CD4-positive, alpha-beta T cell treated with Interferon alpha-2 for 1 hour (primary cell): ENCODE results near the gene MAML2.

Experiments
- DNase-seq, 2 donors: peaks; one replicate each; pipeline ENCODE4 v3.0.0-alpha.2; 2020 to 2022

The MAML2 gene

DNA sequence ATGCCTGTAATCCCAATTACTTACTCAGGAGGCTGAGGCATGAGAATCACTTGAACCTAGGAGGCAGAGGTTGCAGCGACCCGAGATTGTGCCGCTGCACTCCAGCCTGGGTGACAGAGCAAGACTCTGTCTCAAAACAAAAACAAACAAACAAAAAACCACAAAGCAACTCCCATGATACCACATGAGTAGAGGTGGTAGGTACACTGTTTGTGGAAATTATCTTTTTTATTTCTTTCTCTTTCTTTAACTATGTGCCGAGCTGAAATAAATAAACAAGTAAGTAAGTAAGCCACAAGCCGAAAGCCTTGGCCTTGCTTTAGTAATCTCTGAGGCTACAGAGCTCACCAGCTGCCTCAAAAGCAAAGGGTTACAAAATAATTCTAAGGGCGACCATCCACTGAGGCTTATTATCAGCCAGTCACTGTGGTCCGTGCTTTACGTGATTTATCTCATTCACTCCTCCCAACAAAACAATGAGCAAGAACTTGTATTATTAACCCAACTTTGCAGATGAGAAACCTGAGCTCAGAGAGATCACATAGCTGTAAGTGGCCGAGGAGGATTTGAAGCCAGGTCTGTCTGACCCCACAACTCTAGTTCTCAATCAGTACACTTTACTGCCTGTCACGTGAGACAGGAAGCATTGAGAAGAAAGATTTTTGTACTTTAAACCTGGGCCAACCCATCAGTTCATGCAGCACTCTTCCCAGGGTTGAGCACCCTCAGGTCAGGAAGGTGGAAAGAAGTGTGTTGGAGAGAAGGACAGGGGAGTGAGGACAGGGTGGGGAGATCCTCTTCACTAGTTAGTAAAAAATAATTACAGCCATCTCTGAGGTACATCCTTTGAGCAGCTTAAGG lies 349.3 kb downstream of the MAML2 start:
- no peak for DNase-seq

DNA sequence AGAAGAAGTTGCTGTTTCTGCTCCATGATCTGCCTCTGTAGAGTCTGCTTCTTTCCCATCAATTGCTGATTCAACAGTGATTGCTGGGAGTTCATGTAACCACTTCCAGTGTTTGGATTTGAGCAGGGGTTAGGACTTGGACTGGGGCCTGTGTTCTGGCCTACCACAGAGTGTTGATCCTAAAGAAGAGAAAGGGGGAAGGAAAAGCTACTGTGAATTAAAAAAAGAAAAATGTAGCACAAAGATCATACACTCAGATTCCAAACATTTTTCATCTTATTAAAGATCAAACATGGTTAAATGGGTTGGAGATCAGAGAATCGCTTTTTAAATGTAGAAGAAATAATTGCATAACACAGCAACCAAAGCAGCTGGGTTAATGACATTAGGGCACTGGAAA lies 351.4 kb downstream of the MAML2 start:
- DNase-seq: no peak

DNA sequence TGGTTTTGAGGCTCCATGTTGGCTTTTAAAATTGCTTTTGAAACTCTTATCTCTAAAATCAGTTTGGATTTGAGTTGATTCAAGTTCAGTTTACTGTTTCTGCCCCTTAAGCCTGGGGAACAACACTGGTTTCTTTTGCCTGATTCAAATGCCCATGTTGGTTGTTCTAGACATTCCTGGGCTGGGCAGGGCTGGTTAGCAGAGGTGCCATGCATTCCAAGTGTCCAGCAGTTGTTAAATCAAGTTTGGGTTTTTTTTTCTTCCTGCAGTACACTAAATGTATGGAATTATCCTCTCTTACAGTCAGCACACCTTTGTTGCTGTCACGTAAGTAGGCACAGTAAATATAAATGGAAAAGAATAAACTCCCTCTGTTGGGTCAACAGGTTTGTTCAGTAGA lies 351.9 kb downstream of the MAML2 start:
- DNase-seq: no peak

DNA sequence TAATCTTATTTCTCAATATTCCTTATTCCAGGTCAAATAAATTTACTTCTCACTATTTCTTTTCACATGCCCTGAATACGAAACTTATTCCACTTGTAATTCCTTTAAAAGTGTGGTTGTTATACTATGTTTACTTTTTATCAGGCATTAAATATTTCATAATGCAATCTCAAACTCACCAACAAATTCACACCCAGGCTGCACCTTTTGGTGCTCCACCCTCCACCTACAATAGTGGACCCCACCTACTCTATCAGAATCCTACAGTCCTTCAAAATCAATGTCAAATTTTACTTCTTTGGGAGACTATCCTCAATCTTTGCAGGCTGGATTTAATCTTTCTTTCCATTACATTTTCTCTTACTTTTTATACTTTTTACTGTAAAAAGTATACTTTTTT lies 353.2 kb downstream of the MAML2 start:
- no peak for DNase-seq

DNA sequence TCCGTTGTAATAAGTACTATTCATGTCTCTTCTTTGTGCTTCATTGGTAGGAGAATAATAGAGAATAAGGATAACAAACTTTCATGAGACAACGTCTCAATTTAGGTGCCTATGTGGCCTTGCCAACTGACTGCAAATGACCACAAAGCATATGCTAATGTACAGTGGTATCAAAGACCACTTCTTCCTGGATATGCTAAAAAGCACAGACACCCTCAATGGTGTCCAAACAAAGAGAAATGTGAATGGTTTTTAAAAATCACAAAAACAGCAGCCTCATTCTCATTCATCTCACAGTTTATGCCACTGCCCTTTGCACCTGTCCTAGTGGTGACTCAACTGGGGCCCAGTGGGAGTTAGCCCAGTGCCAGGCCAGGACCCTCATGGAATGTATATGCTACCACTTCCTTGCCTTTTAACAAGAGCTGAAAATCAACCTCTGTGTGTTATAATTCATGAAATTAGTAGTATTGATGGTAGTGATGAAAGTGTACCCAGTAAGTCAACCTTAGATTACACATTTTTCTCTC lies 353.9 kb downstream of the MAML2 start:
- DNase-seq: no peak

DNA sequence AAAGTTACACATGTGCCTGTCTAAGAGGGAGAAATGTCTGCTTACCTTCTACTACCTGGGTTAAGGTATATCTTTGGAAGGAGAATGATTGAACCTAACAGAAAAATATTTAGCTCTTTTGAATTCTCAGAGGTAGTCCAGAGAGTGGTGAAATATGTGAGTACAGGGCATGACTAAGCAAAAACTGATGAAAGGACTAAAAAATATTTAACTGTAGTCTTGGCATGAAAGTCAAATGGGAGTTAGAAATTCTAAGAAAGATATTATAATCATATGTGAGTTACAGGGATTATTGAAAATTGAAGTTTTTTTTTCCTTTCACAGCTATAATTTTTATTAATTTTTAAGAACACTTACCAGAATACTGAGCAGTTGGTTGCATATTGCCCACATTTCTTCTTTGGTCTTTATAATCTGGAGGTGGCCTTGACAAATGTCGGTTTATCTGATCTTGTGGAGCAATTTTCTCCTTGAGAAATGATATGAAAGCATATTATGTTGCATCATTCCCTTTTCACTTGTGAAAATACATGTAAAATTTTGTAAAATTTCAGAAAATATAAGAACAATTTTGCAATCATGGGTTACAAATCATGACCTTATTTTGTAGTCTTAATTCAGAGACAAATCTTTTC lies 357.7 kb downstream of the MAML2 start:
- DNase-seq: no peak

DNA sequence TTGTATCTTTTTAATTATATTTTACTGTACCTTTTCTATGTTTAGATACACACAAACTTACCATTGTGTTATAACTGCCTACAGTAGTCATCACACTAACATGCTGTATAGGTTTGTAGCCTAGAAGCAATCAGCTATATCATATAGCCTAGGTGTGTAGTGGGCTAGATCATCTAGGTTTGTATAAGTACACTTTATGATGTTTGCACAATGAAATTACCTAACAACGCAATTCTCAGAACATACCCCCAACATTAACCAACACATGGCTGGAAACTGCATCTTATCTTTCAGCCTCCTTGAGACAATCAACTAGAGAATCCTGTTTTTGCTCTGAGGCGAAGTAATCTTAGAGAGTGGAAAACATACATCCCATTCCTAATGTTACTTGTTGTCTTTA lies 358.9 kb downstream of the MAML2 start:
- DNase-seq: no peak

DNA sequence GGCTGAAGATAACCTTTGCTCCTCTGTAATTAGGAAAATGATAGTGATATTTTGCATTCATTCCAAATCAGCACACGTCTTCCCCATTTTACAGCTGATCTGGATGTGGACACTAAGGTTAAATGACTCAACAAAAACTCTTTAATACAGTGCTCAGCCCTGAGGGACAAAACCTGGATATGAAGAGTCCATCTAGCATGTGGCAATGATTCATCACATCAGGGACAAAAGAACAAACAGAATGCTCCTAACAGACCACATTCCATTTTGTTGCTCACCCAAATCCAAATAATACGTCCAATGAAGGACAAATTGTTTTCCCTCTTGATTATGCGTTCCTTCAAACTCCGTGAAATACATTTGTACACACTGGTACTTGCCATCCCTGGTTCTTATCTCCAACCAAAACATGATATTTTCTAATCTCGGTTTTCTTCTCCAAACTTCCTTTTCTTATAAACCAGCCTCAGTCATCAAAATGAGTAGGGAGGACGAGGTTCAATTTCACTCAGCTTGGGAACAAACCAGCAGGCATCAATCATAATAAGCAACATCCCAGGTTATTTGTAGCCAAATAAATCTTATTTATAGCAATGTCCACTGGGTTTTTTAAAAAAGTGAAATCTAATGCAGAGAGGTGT lies 365.3 kb downstream of the MAML2 start:
- DNase-seq: no peak

DNA sequence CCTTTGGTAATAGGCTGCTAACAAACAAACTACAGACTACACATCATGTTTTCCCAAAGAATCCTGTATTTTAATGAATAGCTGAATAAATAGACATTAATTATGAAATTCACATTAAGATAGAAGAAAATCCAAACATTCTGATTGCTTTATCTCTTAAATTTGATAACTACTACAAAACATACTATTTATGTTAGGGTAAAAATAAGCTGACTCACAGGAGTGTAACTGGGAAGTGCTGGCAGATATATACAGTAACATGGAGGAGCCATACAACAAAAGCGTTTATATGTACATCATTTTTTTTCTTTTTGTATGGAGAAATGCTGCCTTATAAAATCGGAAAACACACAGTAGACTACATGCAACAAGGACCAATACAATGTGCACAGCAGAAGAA lies 366.4 kb downstream of the MAML2 start:
- DNase-seq: no peak

DNA sequence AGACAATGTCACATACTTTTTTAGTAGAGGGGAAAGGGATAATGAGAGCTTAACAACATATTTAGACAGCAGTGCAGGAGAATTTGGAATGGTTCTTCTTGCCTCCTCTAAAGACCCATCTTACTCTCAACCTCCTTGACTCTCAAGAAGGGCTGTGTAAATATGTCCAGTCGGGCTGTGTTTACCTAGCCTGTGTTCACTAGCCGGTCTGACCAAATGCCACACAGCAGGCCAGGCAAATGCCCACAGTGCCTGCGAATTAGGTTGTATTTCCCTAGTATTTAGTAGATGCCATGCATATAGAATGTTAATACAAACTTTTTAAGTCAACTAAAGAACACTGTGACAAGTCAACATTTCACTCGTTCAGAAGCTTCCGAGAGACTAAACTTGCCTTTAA lies 367.7 kb downstream of the MAML2 start:
- DNase-seq: no peak

DNA sequence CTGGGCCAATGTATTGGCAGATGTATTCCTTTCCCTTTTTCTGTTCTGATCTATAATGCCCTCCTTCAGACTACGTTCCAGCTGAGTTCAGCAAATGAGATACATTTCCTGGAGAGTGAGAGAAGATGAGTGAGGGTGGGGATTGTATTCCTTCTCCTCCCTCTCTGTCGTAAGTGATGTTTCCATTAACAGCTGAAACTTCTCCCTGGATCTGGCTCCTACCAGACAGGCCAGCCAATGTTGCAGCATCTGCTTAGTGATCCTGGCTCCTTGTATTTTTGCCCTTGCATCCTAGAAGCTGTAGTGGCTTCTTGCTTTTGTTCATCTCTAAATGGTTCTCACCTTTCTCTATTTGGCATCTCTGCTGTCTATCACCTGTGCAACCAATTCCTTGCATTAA lies 370.9 kb downstream of the MAML2 start:
- no peak for DNase-seq

DNA sequence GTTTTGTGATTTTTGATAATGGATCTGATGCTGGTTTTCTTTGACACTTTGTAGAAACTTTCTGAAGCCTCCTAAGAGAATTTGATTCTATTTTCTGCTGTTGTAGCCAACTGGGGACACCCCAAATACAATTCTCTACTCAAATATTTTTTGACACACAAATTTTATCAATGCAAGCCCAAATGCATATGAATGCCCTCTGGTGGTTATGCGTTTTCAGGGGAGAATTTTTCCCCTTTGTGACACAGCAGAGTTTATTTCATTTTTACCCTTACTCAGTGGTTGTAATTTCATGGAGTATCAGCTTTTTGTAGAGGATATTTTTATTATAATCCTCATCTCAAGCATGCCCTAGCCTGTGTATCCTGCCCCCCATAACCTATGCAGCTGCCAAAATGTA lies 374.4 kb downstream of the MAML2 start:
- DNase-seq: peak in 1 of 2 donors; percentile 4

DNA sequence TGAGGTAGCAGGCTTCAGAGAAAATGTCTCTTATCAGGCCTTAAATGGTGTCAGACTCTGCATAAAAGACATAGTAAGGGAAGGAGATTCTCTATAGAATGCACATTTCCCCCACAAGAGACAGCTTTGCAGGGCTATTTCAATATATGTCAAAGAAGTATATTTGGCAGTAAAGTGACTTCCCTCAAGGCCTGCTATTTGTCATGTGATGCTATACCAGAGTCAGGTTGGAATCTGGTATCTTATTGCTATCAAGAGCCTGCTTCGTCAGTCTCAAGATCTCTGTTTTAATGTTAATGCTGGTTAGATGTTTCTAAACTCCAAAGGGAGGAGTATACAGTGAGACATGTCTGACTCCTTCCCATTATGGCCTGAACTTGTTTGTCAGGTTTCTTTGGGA lies 378.7 kb downstream of the MAML2 start:
- no peak for DNase-seq

DNA sequence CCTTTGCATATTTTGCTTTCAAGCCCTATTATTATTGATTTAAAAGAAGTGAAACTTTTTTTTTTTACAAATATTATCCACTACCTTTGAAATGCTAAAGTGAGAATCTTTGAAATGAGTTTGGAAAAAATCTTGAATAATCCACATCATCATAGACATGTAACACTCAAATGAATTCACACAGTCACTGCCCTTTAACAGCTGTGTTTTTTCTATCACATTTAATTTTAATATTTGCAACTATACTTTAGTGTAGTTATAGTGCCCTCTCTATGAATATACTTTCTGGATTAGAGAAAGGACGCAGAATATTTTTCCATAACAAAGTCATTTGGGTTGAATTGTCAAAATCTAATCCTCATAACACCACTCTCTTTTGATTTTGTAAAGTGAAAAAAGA lies 381.2 kb downstream of the MAML2 start:
- DNase-seq: no peak

DNA sequence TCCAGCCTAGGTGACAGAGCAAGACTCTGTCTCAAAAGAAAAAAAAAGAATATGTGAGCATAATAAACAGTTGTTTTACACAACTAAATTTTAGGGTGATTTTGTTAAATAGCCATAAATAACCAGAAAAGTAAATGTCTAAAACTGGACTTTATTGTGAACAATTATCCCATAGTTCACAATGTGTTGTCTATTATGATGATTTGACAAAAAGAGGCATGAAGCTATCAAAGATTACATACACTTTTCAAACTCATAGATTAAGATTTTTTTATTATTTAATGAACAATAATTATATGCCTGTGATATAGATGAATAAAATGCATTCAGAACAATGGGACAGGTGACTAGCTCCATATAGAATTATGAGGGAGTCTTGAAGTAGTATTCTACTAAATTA lies 392.1 kb downstream of the MAML2 start:
- DNase-seq: no peak

DNA sequence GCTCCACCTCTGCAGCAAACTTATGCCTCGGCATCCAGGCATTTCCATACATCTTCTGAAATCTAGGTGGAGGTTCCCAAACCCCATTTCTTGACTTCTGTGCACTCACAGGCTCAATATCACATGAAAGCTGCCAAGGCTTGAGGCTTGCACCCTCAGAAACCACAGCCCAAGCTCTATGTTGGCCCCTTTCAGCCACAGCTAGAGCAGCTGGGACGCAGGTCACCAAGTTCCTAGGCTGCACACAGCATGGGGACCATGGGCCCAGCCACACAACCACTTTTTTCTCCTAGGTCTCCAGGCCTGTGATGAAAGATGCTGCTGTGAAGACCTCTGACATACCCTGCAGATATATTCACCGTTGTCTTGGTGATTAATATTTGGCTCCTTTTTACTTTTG lies 394.4 kb downstream of the MAML2 start:
- DNase-seq: no peak

DNA sequence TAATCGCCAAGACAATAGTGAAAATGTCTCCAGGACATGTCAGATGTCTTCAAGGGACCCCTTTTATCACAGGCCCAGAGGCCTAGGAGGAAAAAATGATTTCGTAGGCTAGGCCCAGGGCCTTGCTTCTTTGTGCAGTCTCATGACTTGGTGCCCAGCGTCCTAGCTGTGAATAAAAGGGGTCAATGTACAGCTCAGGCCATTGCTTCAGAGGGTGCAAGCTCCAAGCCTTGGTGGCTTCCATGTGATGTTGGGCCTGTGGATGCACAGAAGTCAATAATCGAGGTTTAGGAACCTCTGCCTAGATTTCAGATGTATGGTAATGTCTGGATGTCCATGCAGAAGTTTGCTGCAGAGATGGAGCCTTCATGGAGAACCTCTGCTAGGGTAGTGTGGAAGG lies 398.4 kb downstream of the MAML2 start:
- DNase-seq: no peak

DNA sequence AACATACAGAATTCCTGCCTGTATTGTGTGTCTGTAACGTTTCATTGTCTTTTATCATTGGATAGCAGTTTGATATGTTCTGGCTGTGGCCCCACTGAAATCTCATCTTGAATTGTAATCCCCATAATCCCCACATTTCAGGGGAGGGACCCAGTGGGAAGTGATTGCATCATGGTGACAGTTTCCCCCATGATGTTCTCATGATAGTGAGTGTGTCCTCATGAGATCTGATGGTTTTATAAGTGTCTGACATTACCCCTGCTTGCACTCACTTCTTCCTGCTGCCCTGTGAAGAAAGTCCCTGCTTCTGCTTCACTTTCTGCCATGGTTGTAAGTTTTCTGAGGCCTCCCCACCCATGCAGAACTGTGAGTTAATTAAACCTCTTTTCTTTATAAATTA lies 399.4 kb downstream of the MAML2 start:
- no peak for DNase-seq

DNA sequence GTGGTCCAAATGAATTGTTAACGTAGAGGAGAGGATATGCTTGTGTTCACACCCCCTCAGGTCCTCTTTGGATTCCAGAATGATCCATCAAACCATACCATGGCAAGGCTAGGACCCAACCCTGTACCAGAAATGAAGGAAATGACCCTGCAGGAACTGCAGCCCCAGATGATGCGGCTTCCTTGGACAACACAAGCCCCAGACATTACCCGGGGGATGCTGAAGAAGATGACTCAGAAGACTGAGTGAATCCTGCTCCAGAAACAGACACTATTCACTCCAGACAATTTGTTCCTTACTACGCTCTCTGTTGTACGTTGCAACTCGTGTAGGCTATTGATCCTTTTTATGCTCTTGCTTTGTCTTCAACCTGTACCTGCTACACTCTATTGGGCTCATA lies 403.9 kb downstream of the MAML2 start:
- DNase-seq: no peak

DNA sequence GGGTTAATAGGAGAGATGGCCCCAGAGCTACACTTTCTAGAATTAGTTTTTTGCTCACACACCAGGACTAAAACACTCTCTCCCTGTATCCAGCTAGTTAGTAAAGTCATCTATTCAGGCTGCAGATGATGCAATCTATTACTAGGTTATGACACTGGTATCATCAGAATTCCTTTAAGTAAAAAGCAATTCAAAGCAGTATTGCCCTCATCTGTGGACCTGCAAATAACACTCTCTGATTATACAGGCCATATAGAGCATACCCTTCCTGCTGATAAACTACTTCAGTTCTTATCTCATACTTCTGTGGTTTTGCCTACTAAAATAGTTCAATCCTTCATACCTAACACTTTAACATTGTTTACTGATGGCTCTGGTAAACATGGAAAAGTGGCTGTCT lies 405.6 kb downstream of the MAML2 start:
- DNase-seq: no peak

DNA sequence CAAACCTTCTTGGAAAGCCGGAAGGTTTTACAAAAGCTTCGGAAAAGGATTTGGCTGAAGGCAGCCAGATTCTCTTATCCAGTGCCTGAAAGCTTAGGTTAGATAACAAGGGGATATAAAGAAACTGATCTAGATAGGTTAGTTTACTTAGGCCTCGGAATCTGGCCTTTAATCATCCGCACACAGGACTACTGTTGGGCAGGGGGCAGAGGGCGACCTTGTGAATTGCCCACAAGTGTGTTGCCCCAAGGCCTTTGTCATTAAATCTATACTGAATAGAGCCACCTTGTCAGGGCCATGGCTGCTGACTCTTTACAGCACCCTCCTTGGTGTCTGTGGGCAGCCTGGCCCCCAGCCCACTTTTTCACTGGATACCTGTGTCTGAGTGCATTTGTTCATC lies 409.4 kb downstream of the MAML2 start:
- DNase-seq: no peak

DNA sequence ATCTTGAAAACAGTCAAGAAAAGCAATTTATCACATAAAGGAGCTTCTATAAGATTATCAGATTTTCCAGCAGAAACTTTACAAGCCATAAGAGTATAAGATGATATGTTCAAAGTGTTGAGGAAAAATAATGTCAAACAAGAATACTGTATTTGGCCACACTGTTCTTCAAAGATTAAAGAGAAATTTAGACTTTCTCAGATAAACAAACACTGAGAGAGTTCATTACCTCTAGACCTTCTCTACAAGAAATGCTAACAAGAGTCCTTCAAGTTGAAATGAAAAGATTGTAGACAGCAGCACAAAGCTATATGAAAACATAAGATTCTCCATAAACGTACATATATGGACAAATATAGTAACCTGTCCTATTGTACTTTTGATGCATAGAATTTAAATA lies 411.1 kb downstream of the MAML2 start:
- DNase-seq: no peak

DNA sequence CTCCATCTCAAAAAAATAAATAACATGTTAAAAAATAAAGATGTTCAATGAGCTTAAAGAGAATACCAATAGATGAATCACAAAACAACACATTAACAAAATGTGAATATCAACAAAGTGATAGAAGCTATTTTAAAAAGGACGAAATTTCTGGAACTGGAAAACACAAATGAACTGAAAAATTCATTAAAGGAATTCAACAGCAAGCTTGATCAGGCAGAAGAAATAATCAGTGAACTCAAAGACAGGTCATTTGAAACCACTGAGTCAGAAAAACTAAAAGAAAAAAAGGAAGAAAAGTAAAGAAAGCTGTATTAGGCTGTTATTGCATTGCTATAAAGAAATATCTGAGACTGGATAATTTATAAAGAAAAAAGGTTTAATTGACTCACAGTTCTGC lies 412.0 kb downstream of the MAML2 start:
- no peak for DNase-seq

DNA sequence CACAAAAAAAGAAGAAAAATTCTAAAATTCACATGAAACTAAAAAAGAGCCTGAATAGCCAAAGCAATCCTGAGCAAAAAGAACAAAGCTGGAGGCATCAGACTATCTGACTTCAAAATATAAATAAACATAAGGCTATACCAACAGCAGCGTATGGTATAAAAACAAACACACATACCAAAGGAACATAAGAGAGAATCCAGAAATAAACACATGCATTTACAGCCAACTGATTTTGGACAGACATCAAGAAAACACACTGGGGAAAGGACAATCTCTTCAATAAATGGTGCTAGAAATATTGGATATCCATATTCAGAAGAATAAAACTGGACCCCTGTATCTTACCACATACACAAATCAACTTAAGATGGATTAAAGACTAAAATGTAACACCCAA lies 416.3 kb downstream of the MAML2 start:
- no peak for DNase-seq
